GM19239 (cell line): ENCODE results near the gene SLC17A7.
"Not testable (repeated sequence)": the region's sequence is repeated elsewhere in the genome, so short reads cannot be mapped to it uniquely, and the experiment has no call there.

Source experiments
- DNase-seq: peaks from one replicate; pipeline ENCODE4 v3.0.0; 2011; ENCODE audit warnings: low spot score; ENCODE audit not compliant: insufficient read length
- FAIRE-seq: peaks from 2 replicates; lab custom pipeline; 2011; peaks lifted over from hg19 to GRCh38; lab: Jason Lieb, UNC

SLC17A7 gene

DNA sequence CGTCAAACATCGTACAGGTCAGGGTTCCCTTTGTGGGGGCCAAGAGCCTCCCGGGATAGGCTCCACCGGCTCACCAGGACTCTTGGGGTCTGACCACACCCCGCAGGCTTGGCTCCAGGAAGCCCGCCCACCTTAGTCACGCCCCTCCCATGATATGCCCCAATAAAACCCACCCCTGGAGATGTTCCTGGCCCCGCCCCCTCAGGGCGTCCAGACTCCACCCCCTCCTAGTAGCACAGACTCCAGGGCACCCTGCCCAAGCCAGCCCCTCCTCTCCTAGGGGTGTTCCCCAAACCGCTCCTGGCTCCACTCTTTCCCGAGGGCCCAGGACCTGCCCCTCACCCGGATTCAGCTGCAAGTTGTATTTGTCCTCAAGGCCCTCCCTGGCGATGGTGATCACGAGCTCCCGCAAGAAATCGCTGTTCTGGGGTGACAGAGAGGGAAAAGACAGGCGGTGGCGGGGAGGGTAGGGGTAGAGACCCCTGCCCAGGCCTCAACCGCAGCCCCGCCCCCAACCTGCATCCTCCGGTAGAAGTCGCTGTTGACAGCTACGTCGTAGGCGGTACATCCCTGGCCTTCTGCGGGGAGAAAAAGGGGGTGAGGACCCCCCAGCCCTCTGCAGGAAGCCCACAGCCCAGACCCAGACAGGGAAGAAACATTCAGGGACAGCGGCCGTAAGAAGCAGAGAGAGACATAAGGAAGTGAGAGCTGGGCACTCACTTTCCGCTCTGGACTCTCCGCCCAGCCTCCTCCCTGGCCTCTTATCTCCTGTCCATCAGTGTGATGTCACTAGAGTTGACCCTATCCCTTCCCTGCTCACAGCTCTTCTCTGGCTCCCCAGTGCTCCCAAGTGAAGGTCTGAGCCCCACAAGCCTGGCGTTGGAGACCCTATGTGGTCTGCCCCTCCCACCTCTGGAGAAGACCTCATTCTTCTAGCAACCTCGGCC is 6.4 kb upstream of the SLC17A7 start:
- no peak for DNase-seq

DNA sequence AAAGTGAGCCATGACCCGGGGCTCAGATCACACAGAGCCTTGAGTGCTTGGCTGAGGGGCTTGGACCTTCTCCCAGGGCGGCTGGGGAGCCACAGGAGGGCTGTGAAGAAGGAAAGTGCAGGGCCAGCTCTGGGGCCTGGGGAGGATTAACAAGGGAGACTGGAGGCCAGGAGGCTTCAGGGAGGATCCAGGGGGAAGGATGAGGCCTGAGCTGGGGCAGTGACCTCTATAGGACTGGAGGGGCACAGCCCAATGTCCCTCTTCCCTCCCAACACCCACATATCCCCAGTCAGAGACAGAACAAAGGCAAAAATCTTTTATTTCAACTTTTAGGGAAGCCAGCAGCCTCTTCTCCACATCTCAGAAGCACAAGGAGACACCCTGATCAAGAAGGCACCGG is 4.7 kb upstream of the SLC17A7 start:
- no peak for FAIRE-seq

More for the DNA sequence above, 6.4 kb upstream of the SLC17A7 start:
- FAIRE-seq, result no peak

DNA sequence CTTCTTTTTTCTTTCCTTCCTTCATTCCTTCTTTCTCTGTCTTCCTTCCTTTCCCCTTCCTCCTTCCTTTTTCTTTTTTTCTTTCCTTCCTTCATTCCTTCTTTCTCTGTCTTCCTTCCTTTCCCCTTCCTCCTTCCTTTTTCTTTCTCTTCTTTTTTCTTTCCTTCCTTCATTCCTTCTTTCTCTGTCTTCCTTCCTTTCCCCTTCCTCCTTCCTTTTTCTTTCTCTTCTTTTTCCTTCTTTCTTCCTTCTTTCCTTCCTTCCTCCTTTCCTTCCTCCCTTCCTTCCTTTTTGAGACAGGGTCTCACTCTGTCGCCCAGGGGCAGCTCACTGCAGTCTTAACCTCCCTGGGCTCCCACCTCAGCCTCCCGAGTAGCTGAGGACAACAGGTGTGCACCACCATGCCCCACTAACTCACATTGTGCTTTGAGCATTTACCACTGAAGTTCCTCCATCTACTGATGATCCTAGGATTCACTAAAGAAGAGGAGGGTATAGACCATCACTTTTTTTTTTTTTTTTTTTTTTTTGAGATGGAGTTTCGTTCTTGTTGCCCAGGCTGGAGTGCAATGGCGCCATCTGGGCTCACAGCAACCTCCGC is 2.9 kb upstream of the SLC17A7 start:
- not testable (repeated sequence) for DNase-seq, FAIRE-seq

More for the DNA sequence above, 4.7 kb upstream of the SLC17A7 start:
- no peak for DNase-seq

DNA sequence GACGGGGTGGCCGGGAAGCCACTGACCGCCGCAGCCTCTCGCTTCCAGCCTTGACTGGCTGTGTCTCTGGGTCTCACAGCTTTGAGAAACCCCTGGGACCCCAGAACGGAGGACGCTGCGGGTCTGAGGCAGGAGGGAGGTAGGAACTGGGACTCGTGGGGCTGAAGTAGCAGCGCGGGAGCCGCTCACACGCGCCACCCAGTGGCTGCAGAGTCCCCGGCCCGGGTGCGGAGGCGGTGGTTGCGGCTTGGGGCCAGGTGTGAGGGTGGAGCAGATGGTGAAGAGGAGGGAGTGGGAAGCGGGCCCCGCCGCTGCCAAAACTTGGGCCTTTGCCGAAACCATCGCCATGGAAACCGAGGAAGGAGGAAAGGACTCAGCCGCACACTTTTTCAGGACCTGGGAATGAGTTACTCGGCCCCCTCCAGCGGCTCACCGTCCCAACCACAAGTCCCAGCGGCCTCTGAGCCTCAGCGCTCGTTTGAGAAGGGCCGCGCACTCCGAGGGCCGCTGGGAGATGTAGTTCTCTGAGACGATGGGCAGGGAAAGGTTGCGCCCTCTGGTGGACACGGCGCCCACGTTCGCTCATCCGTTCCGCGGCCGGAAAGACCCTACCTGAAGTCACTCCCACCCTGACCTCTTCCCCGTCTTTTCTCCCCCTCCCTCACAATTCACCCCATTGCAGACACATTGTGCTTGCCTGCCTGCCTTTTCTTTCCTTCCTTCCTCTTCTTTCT is 2.2 kb upstream of the SLC17A7 start:
- FAIRE-seq, result peak; percentile 96
- DNase-seq, result peak; percentile 98

DNA sequence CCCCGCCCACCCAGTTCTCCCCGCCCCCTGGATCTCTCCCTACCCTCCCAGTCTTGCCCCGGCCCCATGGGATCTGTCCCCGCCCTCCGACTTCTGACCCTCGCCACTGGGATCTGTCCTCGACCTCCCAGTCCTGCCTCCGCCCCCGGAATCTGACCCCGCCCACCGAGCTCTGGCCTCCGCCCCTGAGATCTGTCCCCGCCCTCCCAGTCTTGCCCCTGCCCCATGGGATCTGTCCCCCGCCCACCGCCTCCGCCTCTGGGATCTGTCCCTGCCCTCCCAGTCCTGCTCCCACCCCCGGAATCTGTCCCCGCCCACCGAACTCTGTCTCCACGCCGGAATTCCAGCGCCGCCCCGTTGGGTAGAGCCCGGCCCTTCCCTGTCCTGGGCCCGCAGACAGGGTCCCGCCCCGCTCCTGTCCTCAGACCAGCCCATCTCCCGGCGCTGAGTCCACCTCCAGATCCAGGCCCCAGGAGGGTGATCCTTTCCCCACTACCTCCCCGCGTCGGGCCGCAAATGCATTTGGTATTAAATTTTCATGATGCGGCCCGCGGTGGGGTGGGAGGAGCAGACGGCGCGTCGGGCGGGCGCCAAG is 1.5 kb upstream of the SLC17A7 start:
- peak; percentile 88 for DNase-seq
- FAIRE-seq, result peak; percentile 91

DNA sequence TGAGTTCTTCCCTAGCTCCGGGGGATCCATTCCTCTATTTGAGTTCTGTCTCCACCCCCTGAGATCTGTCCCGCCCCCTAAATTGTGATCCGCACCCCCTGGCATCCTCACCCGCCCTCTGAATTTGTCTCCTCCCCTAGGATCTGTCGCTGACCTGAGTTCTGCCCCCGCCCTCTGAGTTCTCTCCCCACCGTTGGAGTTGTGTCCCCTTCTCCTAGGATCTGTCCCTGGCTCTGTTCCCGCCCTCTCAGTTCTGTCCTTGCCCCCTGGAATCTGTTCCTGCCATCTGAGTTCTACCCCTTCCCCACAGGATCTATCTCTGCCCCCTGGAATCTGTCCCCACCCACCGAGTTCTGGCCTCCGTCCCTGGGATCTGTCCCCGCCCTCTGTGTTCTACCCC is 1.0 kb upstream of the SLC17A7 start:
- FAIRE-seq (peak; percentile 26), DNase-seq (no peak)

DNA sequence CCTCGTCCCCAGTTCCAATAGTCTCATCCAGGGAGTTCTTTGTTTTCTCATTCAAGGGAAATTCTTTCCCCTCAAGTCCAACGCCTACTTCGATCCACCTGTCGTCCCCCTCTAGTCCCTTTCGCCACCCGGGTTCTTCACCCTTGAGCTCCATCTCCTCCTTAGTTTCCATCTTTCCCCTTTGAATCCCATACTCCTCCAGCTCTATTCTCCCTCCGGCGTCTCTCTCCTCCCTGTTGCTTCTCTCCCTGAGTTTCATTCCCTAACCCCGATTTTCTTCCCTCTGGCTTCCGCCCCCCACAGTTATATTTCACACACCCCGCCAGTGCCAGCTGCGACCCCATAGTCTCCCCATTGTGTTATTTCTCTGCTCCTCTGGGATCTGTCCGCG is 628 bp upstream of the SLC17A7 start:
- FAIRE-seq (peak; percentile 53), DNase-seq (no peak)

DNA sequence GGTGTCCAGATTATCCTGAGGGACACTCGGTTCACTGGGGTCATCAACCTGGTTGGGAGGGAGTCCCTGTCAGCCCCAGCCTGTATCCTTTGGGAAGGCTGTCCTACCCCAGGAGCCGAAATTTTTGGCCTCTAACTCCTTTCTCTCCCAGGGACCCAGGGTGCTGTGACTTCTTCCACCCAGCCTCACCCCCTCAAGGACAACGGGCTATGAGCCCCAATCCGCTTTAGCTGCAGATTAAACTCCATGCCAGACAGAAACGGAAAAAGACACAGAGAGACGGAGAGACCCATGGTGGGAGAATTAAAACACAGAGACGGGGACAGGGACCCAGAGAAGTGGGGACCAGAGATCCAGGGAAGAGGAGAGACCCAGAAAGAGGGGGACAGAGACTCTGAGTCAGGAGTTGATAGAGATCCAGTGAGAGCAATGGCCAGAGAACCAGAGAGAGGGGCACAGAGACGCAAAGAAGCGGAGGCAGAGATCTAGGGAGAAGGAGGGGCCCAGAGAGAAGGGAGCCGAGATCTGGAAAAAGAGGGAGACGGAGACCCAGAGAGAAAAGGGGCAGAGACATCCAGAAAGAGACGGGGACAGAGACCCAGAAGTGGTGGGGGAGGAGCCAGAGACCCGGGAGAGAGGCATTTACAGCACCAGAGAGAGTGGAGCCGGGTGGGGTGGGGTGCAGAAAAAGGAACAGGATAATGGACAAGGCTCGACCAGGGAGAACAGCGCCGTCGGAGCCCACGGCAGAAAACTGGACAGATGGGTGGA is 703 bp downstream of the SLC17A7 start:
- FAIRE-seq (no peak), DNase-seq (no peak)

DNA sequence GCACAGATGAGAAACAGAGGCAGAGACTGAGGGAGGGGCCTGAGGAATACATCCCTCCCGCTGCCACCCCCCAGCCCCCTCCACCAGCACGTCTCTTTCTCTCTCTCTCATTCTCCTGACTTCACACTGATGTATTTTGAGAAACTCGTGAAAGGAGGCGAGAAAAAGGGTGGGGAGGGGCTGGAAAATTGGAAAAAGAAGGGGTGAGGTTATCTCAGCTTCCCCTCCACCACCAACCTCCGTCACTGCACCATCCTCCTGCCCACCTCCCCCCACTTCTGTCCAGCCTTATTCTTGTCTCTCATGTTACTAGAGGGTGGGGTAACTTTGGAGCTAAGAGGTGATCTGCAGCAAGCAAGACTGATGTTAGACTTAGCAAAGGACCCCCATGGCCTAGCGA is 1.5 kb downstream of the SLC17A7 start:
- FAIRE-seq (no peak), DNase-seq (no peak)

DNA sequence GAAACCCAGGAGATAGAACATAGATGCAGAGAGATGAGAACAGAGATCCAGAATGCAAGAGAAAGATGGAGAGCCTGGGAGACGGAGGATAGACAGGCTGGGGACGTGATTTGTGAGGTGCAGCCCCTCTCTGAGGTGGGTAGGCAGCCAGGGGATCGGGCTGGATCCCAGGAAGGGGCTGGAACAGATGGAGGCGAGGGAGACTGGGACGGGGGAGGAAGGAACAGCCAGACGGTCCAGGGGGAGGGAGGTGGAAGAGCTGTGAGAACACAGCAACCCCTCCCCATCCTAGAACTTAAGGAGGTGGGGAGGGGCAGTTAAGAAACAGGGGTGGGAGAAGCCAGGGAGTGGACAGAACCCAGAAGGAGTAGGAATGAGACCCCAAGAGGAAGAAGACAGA is 3.1 kb downstream of the SLC17A7 start:
- FAIRE-seq, result no peak
- DNase-seq, result no peak

DNA sequence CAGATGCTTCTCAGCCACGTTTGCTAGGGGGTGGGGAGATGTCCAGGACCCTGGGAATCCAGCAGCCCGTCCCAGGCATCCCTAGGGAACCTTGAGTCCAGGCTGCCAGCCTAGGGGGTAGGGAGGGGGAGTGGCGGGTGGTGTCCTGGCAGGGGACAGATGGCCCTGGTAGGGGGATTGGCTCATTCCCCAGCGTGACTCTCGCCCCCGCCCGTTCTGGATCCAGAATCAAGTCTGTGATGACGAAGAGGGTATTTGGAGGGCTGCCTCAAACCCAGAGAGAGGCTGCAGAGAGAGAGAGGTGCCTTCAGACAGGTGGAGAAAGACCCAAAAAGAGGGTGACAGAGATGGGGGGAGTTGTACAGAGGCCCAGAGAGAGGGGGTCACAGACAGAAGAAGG is 4.1 kb downstream of the SLC17A7 start:
- no peak for DNase-seq
- FAIRE-seq, result no peak

DNA sequence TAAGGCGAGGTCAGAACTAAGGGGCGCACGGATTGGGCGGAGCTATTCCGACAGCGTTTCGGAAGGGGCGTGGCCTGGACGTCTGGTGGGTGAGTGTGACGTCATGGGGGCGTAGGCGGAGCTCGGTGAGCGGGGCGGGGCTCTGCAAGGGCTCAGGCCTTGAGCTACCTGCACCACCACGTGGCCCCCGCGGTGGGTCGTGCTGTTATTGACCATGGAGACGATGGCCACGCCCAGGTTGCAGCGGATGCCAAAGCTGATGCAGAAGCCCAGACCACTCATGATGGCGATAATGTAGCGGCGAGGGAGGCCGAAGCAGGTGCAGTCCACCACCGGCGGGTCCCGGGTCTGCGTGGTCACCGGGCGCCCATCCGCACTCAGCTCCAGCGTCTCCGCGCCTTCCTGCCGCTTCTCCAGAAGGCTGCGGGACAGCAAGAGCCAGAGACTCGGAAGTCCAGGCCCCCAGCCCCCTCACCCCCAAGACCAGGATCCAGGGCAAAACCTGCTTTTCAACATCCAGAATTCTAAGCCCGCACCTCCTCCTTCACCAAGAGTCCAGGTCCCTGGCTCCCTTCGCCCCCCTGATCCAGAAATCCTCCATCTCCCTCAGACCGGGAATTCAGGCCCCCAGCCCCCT is 4.8 kb downstream of the SLC17A7 start:
- DNase-seq (no peak), FAIRE-seq (no peak)

DNA sequence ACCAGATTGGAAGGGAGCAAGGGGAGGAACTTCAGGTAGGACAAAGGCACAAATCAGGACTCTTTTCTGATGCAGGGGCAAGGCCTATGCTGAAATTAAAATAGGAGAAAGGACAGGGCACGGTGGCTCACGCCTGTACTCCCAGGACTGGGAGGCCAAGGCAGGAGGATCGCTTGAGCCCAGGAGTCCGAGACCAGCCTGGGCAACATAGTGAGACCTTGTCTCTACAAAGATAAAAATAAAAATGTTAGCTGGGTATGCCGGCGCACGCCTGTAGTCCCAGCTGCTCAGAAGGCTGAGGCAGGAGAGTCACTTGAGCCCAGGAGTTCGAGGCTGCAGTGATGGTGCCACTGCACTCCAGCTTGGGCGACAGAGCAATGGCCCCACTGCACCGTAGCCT is 5.7 kb downstream of the SLC17A7 start:
- FAIRE-seq, result no peak
- no peak for DNase-seq

DNA sequence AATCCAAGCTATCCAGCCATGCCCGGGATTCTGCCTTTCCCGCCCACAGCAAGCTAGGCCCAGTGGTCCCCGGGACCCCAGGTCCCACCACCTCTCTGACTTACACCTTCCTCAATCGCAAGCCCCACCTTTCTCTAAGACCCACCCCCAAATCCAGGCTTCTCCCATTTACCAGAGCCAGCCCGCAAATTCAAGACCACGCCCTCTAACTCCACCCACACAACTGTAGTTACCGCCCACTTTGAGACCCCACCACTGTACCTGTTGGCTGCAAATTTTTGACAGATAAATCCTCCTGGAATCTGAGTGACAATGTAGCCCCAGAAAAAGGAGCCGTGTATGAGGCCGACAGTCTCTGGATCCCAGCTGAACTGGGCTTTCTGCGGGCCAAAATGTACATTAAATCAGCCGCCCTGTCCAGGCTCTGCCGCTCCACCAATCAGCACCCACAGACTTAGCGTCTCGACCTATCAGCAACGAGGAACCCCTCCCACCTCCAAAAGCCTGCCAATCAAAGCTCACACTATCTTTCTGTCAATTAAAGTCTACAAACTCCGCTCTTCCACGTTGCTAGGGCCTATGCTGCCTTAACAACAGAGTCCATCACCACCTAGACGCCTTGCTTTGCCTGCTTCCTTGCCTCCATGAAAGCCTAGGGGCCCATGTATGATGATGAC is 6.3 kb downstream of the SLC17A7 start:
- FAIRE-seq, result no peak
- no peak for DNase-seq

DNA sequence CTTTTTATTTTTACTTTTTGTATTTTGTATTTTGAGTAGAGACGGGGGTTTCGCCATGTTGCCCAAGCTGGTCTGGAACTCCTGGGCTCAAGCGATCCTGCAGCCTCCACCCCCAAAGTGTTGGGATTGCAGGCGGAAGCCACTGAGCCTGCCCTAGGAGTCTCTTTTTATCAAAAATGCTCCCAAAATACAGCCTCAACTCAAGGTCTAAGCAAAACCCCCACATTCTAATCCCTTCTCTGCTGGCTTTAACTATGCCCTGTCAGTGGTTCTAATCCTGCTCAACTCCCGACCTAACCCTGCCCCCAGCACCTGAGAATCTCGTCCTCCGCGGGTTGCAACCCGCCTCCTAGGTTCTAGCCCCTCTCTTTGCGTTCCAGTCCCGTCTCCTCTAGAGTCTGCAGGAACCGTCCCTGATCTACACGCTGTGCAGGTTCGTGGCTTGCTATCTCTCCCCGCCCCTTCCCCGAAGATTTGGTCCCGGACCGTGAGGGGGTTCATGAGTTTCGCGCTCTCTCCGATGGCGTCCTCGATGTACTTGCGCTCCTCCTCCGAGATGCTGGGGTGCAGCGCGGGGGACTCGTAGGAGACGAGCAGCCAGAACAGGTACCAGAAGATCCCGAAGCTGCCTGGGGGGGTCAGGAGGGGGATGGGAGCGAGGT is 8.0 kb downstream of the SLC17A7 start:
- DNase-seq, result no peak
- FAIRE-seq, result no peak

DNA sequence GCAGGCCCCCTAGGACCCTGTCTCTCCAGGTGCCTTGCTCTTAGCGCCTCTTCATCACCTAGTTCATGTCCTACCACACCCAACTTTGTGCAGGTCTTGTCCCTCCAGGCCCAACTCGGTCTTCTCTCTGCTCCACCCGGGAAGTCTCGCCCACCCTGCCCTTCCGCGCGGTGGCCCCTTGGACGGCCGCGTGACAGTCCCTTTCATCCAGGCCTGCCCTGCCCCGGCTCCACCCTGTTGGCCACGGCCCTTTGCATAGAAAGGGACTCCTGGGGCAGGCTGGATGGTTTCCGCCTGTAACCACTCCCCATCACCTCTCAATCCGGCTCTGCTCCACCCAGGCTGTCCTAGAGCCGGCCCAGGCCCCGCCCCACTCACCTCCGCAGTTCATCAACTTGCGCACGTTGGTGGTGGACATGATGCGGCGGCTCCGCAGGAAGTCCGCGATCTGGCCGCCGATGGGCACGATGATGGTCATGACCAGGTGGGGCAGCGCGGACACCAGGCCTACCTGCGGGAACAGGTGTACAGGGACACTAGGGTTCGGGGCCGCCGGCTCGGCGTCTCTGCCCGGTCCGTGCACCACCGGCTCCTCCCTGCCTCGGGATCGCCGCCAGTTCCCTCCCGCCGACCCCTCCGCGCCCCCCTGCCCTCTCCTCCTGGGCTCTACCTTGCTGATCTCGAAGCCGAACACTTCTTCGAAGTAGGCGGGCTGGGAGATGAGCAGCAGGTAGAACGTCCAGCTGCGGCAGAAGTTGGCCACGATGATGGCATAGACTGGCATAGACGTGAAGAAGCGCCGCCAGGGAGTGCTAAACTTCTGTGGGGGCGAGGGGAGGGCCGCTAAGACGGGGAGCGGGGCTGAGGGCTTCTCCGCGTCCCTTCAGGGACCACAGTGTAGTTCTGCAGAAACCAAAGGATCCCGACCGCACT is 8.9 kb downstream of the SLC17A7 start:
- FAIRE-seq (no peak), DNase-seq (no peak)

DNA sequence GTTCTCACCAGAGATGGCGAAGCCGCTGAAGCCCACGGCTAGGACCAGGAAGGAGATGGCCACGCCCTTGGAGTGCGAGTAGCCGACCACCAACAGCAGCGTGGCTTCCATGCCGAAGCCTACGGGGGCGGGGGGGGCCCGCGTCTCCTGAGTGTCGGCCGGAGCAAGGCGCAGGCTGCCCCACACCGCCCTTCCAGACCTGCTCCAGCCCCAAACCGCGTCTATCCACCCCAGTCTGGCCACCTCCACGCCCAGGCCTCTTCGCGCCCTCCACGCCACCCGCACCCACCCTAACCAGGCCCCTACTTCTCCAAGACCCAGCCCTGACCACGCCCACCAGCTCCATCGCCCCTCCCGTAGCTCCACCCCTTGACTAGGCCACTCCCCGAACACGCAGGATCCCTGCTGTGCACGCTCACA is 10.0 kb downstream of the SLC17A7 start:
- FAIRE-seq (no peak), DNase-seq (no peak)
